ENCODE results near the gene MBOAT2.

DNA sequence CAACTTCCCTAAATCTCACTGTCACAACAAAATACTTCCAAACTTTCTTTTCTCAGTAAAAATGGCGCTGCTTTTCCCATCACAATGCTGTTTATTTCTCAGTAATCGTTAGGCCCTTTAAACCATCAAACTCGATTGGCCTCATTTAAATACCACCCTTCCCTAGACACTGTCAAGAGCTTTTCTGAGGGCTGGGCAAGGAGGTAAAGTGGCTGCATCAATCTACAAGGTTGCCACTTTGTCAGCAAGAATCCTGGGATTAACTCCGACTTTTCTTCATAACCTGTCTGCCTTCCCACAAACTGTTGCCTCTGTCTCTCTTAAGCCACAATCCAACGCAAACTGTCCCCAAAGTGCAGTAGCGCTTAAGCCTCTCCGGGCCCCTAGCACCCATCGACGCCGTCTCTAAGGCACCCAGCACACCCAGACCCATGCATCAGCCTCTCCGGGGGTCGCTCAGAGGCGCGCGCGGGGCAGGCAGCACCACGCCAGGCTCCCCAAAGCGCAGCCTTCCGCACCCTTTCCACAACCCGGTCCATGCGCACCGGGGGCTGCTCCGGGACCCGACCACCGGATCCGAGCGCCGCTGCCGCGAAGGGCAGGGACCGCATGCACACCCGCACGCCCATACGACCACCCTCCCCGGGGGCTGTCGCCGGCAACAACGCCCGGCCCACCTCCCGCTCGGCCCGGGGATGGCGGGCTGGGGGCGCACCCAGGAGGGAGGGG lies 683 bp downstream of the MBOAT2 start:
- no peak for TF ChIP-seq POLR2A (IDR thresholded peaks at IDR 0.05)
- TF ChIP-seq, protein P1, sequence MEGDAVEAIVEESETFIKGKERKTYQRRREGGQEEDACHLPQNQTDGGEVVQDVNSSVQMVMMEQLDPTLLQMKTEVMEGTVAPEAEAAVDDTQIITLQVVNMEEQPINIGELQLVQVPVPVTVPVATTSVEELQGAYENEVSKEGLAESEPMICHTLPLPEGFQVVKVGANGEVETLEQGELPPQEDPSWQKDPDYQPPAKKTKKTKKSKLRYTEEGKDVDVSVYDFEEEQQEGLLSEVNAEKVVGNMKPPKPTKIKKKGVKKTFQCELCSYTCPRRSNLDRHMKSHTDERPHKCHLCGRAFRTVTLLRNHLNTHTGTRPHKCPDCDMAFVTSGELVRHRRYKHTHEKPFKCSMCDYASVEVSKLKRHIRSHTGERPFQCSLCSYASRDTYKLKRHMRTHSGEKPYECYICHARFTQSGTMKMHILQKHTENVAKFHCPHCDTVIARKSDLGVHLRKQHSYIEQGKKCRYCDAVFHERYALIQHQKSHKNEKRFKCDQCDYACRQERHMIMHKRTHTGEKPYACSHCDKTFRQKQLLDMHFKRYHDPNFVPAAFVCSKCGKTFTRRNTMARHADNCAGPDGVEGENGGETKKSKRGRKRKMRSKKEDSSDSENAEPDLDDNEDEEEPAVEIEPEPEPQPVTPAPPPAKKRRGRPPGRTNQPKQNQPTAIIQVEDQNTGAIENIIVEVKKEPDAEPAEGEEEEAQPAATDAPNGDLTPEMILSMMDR (IDR thresholded peaks at IDR 0.05) = no peak
